HG03025 (cell line): ENCODE data around the gene PROX2.

Source experiments
- ATAC-seq: cut with Tn5 transposase; IDR thresholded peaks from one replicate; pipeline ENCODE4 v1.9.1; 2021; ENCODE audit warnings: mild to moderate bottlenecking, moderate library complexity; ENCODE audit not compliant: unreplicated experiment, low FRiP score

The PROX2 gene

GRCh38 chr14:74910556-74910955 is 34.6 kb upstream of the PROX2 start:
- no peak for ATAC-seq

GRCh38 chr14:74909911-74910310 is 34.0 kb upstream of the PROX2 start:
- ATAC-seq = no peak

- no peak for ATAC-seq
These were observed 33.6 kb upstream of the PROX2 start for GRCh38 chr14:74909501-74909900.

GRCh38 chr14:74908861-74909341 is 33.0 kb upstream of the PROX2 start:
- ATAC-seq = no peak

GRCh38 chr14:74907744-74908143 is 31.8 kb upstream of the PROX2 start:
- no peak for ATAC-seq

GRCh38 chr14:74906925-74907521 is 31.1 kb upstream of the PROX2 start:
- ATAC-seq = no peak

GRCh38 chr14:74905595-74906142 is 29.7 kb upstream of the PROX2 start:
- no peak for ATAC-seq

GRCh38 chr14:74904635-74905503 is 28.9 kb upstream of the PROX2 start:
- no peak for ATAC-seq

- ATAC-seq = no peak
These were observed 27.2 kb upstream of the PROX2 start for GRCh38 chr14:74902941-74903705.

GRCh38 chr14:74898694-74899093 is 22.7 kb upstream of the PROX2 start:
- no peak for ATAC-seq

GRCh38 chr14:74898083-74898482 is 22.1 kb upstream of the PROX2 start:
- ATAC-seq = no peak

GRCh38 chr14:74897642-74898041 is 21.7 kb upstream of the PROX2 start:
- ATAC-seq = no peak

GRCh38 chr14:74896400-74896799 is 20.5 kb upstream of the PROX2 start:
- no peak for ATAC-seq

- ATAC-seq = no peak
These were observed 17.7 kb upstream of the PROX2 start for GRCh38 chr14:74893614-74894091.

GRCh38 chr14:74892745-74893144 is 16.8 kb upstream of the PROX2 start:
- no peak for ATAC-seq

GRCh38 chr14:74891870-74892269 is 15.9 kb upstream of the PROX2 start:
- no peak for ATAC-seq

- ATAC-seq = no peak
These were observed 14.3 kb upstream of the PROX2 start for GRCh38 chr14:74890262-74890661.

GRCh38 chr14:74888164-74889158 is 12.5 kb upstream of the PROX2 start:
- ATAC-seq = no peak

GRCh38 chr14:74886001-74886400 is 10.1 kb upstream of the PROX2 start:
- no peak for ATAC-seq
